ENCODE measurements around the gene USH2A.

Gene USH2A

DNA sequence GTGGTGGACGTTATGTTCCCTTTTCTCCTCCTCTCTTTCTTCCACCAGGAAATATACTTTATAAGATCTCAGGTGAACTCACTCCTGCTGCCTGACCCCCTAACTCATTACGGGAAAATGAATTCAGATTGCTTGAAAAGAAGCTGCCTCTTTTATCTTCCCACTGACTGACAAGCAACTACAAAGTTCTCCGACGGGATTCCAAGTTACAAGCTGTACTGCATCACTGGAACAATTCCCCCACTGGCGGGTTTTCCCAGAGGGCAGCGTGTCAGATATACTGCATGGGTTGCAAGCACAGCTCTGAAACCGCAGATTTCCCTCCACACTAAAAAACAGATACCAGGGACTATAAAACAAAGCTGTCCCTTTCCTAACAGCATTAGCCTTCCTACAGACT is 465.6 kb downstream of the USH2A start:
- DNase-seq (ENCODE audit: low read depth in 3 of 3): no peak

DNA sequence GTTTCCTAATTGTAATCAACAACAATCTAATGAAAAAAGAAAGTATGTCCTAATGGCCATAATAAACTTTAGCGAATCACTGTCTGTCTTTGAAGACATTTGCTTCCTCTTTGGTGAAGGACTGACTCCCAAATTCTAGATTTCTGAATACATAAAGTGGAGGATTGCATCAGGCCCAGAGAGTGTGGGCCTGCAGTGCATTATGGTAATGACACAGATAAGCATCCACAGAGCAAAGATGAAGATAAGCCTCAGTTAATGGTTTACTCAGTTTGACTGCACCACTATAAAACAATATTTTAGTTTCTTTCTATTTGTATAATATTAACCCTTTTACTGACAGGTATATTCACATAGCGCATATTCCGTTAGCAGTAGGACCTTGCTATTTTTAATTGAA is 490.7 kb downstream of the USH2A start:
- DNase-seq (ENCODE audit: low read depth in 3 of 3): no peak

DNA sequence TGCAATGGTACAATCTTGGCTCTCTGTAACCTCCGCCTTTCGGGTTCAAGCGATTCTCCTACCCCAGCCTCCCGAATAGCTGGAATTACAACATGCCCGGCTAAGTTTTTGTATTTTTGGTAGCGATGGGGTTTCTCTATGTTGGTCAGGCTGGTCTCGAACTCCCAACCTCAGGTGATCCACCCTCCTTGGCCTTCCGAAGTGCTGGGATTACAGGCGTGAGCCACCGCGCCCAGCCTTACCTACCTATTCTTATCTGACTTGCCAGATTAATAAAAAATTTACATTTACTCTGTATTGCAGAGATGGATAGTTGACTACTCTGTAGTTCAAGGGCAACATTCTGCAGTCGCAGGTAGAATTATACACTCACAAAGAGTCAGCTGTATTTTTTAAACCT is 496.6 kb downstream of the USH2A start:
- no peak for DNase-seq (ENCODE audit: low read depth in 3 of 3)

DNA sequence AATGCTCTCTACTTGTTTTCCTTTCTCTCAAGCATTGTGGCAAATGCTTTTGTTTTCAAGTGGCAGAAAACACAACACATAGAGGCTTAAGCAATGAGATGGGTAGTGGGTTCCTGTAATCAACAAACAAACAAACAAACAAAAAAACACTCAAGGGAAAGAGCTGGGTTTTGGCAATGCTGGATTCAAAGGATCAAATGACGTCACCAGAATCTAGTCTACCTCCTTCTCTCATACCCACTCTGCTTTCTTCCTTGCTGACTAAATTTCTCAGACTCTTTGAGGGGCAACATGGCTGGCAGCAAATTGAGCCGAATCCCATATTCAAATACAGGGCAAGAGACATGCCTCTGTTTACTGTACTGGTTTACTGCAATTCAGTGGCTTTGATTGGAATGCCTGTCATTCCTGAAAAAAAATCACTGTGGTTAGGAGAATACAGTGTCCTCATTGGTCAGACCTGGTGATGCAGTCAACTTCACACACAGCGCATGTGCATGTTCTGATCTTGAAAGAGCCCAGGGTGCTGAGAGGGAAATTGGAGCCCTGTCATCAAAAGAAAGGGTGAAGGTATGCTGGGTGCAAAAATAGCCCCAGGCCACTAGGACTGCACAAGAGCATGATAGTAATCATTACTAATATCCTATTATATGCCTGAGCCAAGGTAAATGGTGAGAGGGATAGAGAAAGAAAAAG is 500.0 kb downstream of the USH2A start:
- DNase-seq (ENCODE audit: low read depth in 3 of 3): no peak

DNA sequence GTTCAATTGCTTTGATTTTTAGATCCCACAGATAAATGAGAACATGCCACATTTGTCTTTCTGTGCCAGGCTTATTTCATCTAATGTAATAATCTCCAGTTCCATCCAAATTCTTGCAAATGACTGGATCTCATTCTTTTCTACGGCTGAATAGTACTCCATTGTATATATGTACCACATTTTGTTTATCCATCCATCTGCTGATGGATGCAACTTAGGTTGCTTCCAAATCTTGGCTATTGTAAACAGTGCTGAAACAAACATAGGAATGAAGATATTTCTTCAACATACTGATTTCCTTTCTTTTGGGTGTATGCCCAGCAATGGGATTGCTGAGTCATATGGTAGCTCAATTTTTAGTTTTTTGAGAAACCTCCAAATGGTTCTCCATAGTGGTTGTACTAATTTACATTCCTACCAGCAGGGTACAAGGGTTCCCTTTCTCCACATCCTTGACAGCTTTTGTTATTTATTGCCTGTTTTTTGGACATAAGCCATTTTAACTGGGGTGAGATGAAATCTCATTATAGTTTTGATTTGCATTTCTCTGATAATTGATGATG is 511.8 kb downstream of the USH2A start:
- DNase-seq (ENCODE audit: low read depth in 3 of 3): no peak

DNA sequence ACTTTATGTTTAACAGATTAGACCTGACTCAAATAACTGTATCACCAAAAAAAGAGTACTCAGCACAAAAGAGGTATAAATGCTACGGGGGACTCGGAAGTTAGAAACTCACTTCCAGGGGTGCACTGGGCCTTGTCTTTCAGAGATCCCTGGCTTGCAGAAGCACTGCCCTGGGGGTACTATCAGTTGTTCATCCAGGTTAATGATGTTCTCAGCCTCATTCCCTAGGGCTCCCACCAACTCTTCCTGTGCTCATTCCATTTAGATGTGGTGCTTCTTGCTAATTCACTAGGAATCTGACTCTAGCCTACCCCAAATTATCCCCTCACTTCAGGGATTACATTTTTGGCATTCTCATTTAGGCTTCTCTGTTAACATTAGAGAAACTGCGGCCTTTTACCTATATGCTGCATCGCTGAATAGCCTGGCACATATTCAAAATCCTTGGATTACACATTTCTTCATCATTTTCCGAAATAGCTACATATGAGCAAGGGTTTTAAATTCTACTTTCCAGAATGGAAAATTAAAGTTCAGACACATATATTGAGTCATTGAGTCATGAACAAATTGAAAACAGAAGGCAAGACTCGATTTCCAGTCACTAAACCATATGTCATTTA is 517.6 kb downstream of the USH2A start:
- no peak for DNase-seq (ENCODE audit: low read depth in 3 of 3)

DNA sequence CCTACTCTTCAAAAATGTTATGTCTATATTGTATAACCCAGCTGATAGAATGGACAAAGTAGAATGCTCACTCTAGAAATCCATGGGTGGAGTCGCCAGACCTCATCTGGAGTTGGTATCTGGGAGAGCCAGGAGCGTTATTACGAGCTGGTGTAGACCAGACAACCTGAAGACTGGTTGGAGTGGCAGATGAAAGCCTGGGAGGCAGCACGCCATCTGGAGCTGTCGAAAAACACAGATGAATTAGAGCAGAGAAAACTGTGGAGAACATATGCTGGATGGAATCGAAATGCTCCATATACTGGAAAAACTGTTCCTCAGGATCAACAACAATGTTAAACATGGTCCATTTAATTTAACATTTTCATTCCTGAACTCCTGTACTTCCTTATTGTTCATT is 522.6 kb downstream of the USH2A start:
- DNase-seq (ENCODE audit: low read depth in 3 of 3): no peak

DNA sequence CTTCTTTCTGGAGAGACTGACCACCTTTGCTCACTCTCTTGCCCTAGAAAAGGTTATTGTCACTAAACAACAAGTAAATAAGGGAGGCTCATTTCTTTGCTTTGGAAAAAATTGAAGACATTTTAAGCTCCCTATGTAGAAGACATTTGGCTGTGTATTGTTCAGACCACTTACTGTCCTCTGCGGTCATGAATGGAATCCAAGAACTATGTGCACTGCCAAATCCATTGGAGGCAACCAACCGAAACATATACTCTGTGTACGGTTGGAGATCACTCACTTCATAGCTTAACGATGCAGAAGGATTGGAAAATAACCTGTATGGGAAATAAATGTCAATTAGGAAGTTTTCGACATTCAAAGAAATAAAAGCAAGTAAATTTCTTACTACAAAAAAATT is 523.3 kb downstream of the USH2A start:
- no peak for DNase-seq (ENCODE audit: low read depth in 3 of 3)

DNA sequence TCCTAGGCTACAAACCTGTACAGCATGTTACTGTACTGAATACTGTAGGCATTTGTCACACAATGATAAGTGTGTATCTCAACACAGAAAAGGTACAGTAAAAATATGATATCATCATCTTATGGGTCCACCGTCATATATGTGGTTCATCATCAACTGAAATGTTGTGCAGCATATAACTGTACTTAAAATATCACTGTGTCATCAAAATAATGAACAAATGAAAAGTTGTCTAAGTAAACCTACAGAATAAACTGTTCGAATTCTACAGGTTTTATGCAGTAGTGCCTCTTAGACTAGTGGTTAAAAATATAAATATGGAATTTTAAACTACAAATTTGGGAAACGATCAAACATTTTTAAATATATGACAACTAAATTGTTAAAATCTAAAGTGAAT is 527.4 kb downstream of the USH2A start:
- DNase-seq (ENCODE audit: low read depth in 3 of 3): no peak

DNA sequence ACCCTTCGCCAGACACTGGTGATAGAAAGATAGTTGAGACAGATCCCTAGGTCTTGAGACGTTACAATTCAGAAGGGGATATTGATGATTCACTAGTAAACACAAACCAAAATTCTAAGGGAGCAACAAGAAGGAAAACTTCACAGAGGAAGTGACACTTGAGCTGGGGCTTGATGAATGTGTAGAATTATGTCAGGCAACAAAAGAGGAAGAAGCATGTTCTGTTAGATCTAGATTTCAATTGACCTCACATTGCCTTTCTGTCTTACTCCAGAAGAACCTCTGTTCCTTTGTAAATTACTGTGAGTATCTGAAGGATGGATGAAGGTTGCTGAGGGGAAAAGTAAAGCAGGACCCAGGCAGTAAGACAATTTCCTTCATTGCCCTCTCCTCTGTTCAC is 528.0 kb downstream of the USH2A start:
- DNase-seq (ENCODE audit: low read depth in 3 of 3): no peak

DNA sequence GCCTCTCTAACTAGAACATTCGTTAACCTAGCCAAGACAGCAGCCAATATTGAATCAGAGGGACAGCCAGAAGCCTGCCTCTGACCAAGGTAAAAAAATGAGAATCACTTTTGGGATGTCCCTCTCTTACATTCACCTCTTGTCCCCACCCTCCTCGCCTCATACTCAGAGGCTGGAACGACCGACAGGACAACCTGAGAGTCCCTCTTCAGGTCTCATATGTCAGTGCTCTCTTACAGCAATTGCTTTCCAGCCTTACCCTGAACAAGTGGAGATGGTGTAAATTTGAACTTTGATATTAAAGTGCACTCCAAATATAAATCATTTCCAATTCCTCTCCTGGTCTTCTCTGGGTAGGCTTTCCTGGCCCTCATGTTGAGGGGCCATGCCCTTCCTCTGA is 528.6 kb downstream of the USH2A start:
- DNase-seq (ENCODE audit: low read depth in 3 of 3): no peak

DNA sequence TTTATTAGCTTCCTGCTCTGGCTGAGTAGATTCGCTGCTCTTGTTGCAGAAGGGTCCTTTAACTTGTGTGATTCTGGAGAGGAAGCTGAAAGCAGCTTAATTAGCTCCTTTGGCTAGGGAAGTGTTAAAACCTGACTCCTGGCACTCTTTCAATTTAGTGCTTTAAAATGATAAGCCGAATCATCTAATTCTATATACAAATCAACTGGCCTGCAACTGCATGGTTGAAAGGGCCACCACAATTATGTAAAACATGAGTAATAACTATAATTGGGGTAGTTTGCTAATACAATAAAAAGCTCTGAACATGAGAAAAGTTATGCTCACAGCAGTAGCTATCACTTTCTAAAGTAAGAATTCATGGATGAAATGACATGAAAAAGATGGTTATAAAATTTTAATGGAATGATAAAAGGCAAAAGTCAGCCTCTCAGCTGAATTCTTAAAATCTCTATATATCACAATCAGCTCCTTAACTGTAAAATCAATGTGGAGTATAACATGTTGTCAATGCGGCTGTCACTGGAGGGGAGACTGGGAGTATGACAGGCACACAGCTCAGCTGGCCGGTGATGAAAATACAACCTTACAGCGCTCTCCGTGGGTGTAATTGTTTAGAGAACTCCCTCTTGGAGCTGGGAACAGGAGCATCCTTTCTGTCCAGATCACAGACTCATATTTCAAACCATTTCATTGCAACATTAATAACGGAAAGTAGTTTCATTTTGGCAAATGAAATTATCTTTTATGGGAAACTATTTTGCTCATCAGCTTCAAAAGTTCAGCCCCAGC is 531.8 kb downstream of the USH2A start:
- no peak for DNase-seq (ENCODE audit: low read depth in 3 of 3)

DNA sequence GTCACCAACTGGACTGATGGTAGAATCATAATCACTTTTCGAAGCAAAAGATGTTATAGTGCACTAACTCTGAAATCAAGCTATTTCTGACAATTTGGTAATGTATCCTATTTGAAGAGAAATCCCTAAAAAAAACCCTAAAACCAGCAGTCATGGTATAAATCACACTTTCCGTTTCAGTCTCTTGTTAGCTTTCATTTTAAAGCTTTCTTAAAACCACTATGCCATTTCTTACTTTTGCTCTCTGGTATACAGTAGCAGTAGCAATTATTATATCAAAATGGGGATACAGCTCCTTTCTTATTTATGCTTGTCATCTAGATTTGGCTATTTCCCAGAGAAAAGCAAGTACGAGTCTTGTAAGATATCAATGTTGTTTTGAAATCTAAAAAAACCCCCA is 532.8 kb downstream of the USH2A start:
- no peak for DNase-seq (ENCODE audit: low read depth in 3 of 3)

DNA sequence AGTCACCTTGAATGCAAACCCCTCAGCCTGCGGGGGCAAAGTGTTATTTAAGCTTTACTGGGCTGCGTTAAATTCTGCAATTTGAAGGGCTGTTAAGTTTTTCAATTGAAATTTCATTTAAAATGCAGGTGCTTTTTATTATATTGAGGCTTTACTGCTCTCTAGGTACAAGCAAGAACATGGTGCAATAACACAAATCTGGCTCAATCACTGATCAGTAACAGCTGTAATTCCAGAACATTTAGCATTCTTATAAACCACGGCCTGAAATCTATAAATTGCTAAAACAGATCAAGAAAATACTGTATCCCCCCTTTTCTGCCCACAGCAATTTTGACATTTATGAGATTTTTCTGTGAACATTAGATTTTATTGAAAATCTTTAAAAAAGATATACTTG is 533.4 kb downstream of the USH2A start:
- DNase-seq (ENCODE audit: low read depth in 3 of 3): no peak

DNA sequence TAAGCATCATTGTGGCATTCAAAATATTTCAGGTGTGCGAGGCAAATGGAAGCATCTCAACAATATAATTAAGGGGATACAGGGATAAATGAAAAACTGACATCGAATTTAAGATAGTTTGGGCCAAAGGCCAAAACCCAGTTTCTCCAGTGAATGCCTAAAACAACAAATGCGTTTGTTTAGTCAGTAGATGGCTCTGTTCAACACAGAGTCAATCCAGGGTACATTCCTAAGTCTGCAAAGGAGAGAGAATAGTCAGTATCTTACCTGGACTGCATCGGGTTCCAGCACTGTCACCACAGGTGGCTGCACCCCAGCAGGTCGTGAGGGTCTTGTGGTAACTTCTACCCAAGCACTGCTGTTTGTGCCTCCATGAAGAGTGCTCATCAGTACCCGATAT is 535.1 kb downstream of the USH2A start:
- no peak for DNase-seq (ENCODE audit: low read depth in 3 of 3)

DNA sequence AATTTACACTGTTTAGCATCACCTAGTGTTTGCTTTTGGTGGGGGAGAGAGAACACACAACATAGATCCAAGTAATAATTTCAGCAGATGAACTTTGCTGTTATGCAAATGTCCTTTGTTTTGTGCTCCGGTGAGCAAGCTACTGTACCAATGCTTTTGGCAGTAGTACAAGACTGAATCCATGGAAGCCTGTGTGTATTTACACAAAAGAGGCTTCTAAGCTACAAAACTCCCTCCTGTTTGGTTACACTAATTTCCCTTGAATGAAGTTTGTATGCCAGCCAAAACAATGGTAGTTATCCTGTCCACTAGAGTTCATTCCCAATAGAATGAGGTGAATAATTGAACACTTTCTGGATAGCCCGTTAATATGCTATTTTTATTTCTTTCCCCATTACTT is 535.6 kb downstream of the USH2A start:
- no peak for DNase-seq (ENCODE audit: low read depth in 3 of 3)

DNA sequence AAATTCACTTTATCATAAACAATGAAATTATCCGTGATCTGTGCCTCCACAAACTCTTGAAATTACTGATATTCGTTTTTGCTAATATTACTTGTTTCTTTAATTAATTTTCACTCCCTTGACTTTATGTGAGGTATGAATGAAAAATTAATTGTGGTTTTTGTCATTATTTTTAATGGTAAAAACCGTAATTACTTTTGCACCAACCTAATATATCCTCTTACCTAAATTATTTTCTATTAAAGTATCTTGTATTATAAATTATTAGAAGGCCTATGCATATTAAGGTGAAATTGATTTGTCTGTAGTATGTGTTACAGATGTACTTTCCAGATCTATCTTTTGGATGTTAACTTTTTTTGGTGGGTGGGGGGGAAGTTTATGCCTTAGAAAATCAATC is 540.2 kb downstream of the USH2A start:
- DNase-seq (ENCODE audit: low read depth in 3 of 3): no peak

DNA sequence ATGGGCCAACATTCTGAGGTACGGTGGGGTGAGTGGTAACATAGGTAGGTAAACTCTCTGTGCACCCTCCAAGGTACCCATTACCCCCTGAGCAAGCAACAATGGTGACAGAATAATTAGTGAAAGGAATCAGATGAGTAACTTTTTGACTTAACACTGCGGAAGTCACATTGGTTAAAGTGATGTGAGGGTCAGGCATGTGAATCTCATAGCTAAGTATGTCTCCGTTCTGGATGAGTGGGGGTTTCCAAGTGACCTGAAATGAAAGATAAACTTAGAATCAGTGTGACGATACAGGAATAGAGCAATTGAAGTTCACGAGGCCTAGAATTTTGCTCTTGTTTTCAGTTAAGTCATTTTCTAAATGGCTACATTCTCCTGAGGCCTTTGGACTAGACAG is 544.4 kb downstream of the USH2A start:
- no peak for DNase-seq (ENCODE audit: low read depth in 3 of 3)

DNA sequence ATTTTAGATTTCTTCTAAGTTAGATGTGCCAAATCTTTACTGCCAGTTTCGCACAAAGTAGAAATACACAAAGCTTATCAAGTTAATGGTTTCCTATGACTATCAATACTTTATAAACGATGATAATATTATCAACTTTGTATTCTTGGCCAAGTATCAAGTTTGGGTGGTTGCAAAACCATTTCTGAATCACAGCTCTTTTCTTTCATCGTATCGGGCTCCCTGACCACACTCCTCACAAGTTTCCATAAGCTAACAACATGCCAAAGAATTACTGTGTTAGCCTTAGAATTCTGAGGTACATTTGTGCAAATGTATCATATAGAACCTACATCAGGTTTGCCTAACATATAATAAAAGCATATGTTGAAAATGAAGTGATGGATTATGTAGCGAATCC is 545.1 kb downstream of the USH2A start:
- DNase-seq (ENCODE audit: low read depth in 3 of 3): no peak

DNA sequence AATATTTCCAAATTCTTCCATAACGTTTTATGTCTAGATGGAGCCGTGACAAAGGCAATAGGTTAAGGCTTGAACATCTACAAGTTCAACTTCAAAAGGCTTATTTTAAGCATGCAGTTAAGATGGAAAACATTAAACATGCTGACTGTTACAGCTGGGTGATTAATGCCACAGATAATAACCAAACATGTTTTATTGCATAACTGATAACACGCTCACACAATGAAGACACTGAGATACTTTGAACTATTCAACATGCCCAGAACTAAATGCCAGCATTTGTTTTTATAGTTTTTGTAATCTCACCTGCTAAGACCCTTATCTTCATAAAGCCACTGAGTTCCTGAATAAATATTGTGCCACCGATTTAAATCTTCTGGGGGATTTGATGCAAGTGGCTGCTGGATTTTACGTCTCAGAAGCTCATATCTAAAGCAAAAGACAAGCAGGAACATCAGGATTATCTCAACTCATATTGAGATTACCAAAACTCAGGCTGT is 545.7 kb downstream of the USH2A start:
- DNase-seq (ENCODE audit: low read depth in 3 of 3): no peak

DNA sequence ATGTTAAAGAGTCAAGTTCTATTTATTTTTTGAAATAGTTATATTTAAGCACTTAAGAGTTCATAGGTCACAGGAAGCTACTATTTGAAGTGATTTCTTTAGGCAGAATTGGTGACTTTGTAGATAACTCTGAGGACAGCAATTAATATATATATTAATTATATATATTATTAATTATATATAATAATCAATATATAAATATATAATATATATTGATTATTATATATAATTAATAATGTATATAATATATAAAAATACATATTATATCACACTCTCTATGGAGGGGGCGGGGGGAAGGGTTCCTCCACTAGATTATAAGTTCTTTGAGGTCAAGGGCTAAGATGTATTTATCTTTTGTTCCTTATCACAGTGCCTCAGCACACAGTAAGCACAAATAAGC is 547.5 kb downstream of the USH2A start:
- no peak for DNase-seq (ENCODE audit: low read depth in 3 of 3)

DNA sequence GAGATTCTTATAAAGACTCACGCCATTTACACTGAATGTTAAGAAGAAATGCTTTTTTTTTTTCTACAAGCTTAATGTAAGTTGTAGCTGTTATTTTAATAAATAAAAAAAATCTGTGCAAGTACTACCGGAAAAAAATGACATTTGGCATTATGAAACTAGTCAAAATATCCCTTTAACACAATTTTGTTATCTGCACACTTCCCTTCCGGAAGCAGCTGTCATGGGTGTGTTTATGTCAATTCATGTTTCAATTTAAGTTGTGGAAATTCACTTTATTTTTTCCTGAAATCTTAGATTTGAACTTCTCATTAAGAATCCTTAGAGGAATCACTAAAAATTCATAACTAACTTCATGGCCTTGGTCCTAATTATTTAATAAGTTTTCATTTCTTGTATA is 548.0 kb downstream of the USH2A start:
- DNase-seq (ENCODE audit: low read depth in 3 of 3): no peak

DNA sequence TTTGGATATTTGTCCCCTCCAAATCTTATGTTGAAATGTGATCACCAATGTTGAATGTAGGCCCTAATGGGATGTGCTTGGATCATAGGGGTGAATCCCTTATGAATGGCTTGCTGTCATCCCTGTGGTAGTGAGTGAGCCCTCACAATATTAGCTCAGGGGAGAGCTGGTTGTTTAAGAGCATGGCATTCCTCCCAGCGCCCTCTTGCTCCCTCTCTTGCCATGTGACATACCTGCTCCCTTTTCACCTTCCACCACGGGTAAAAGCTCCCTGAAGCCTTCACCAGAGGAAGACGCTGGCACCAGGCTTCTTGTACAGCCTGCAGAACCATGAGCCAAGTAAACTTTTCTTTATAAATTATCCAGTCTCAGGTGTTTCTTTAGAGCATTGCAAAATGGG is 550.6 kb downstream of the USH2A start:
- no peak for DNase-seq (ENCODE audit: low read depth in 3 of 3)
